Adrenal gland (tissue), 5 donors: ENCODE results near the gene GCNT2.

Experiments
- CTCF ChIP-seq, 6 experiments: fragments of 450-650 bp in 4 of 6; fragments of 200-600 bp in 2 of 6; sonication (generic) in 1 of 6; IDR thresholded peaks; 1 replicate in 5 of 6; 2 replicates in 1 of 6; pipeline versions ENCODE4 v1.5.1 to v1.8.0; 2016 to 2021; ENCODE audit warnings: antibody characterized with exemption in 6 of 6, mild to moderate bottlenecking in 2 of 6, moderate library complexity in 1 of 6
- POLR2A ChIP-seq, 2 donors: fragments of 450-650 bp; IDR thresholded peaks; one replicate each; pipeline ENCODE4 v1.6.1; 2017; ENCODE audit warnings: antibody characterized with exemption in 2 of 2, mild to moderate bottlenecking in 2 of 2, moderate library complexity in 1 of 2
- donor health status: DM: no; HTN: no; CAD: no.

- no peak for TF ChIP-seq CTCF (IDR thresholded peaks at IDR 0.05)
- no peak for TF ChIP-seq POLR2A (IDR thresholded peaks at IDR 0.05)
Measured at GRCh38 chr6:10558565-10558964, 37.4 kb downstream of the GCNT2 start.
